IMR-90 (cell line): ENCODE measurements around the gene LRRC4. TPM values are rescaled to one million over a fixed set of nuclear protein-coding genes. Genes with fewer than 3 reads are reported as not detected.

Experiments
- ATAC-seq: fragments of 200-7000 bp; cut with Tn5 transposase; 2 replicates; pipeline ENCODE4 v1.9.1; 2020; ENCODE audit warnings: low read depth, mild to moderate bottlenecking, moderate library complexity
- BruUV-seq: library from RNA; stranded (reverse); fragments of 400-500 nt; replicated peaks from 2 replicates; lab custom pipeline; 2021; lab: Mats Ljungman, UMichigan
- CTCF ChIA-PET: fragments of 300-600 bp; formaldehyde crosslinking; extraction: SDS; loops from one replicate; lab custom pipeline; 2021; ENCODE audit warnings: antibody characterized with exemption; lab: Yijun Ruan, JAX
- POLR2A ChIA-PET: fragments of 300-600 bp; sonication (Branson Sonifier 250); formaldehyde crosslinking; loops from one replicate; lab custom pipeline; 2022; ENCODE audit warnings: antibody characterized with exemption; ENCODE audit not compliant: unreplicated experiment; lab: Charles Lee
- DNase-seq: peaks from one replicate; pipeline ENCODE4 v3.0.0; 2013
- H2AFZ ChIP-seq: replicated peaks from 2 replicates; pipeline ENCODE3; 2013; ENCODE audit warnings: low read length, mild to moderate bottlenecking; ENCODE audit not compliant: poor library complexity
- H2AK5ac ChIP-seq: 2 replicates; pipeline ENCODE4 v1.6.1; 2013; ENCODE audit warnings: low read depth, low read length, inconsistent platforms
- H2AK9ac ChIP-seq: replicated peaks from 2 replicates; pipeline ENCODE3; 2013; ENCODE audit warnings: mild to moderate bottlenecking, low read depth, low read length, moderate library complexity; ENCODE audit not compliant: poor library complexity
- H2BK120ac ChIP-seq: 2 replicates; pipeline ENCODE4 v1.6.1; 2013; ENCODE audit warnings: low read depth, low read length, inconsistent platforms
- H2BK15ac ChIP-seq: 3 replicates; pipeline ENCODE4 v1.6.1; 2013; ENCODE audit warnings: low read depth, low read length, inconsistent platforms
- H2BK20ac ChIP-seq: 2 replicates; pipeline ENCODE4 v1.6.1; 2013; ENCODE audit warnings: low read depth, mild to moderate bottlenecking, inconsistent platforms, low read length, moderate library complexity
- H2BK5ac ChIP-seq: 2 replicates; pipeline ENCODE4 v1.6.1; 2013; ENCODE audit warnings: mild to moderate bottlenecking, low read depth, low read length, inconsistent platforms; ENCODE audit not compliant: poor library complexity, severe bottlenecking
- H3K14ac ChIP-seq: replicated peaks from 2 replicates; pipeline ENCODE4 v1.6.1; 2013; ENCODE audit warnings: low read depth, low read length, inconsistent platforms
- H3K18ac ChIP-seq: 2 replicates; pipeline ENCODE4 v1.6.1; 2013; ENCODE audit warnings: low read depth, low read length, control low read depth
- H3K23ac ChIP-seq: 2 replicates; pipeline ENCODE4 v1.6.1; 2013; ENCODE audit warnings: low read depth, low read length, inconsistent platforms
- H3K27ac ChIP-seq: 2 replicates; pipeline ENCODE4 v1.5.1; 2013; ENCODE audit warnings: mild to moderate bottlenecking, control low read depth, low read length; ENCODE audit not compliant: insufficient read depth
- H3K27me3 ChIP-seq: 2 replicates; pipeline ENCODE4 v1.6.1; 2013; ENCODE audit warnings: low read length; ENCODE audit not compliant: control insufficient read depth, insufficient read depth
- H3K36me3 ChIP-seq: 2 replicates; pipeline ENCODE4 v1.6.1; 2013; ENCODE audit warnings: low read length, mixed read lengths; ENCODE audit not compliant: control insufficient read depth, insufficient read depth
- H3K4ac ChIP-seq: 2 replicates; pipeline ENCODE4 v1.6.1; 2013; ENCODE audit warnings: low read depth, low read length, inconsistent platforms
- H3K4me1 ChIP-seq: 2 replicates; pipeline ENCODE4 v1.6.1; 2013; ENCODE audit warnings: low read length, mixed read lengths; ENCODE audit not compliant: control insufficient read depth, insufficient read depth
- H3K4me2 ChIP-seq: 2 replicates; pipeline ENCODE4 v1.6.1; 2013; ENCODE audit warnings: low read depth, mild to moderate bottlenecking, control low read depth, low read length, moderate library complexity
- H3K4me3 ChIP-seq: 2 replicates; pipeline ENCODE4 v1.5.1; 2013; ENCODE audit warnings: low read depth, mild to moderate bottlenecking, control low read depth, low read length, moderate library complexity; ENCODE audit not compliant: insufficient read depth
- H3K56ac ChIP-seq: 2 replicates; pipeline ENCODE4 v1.6.1; 2013; ENCODE audit warnings: low read length, inconsistent platforms; ENCODE audit not compliant: insufficient read depth; ENCODE audit errors: extremely low read depth
- H3K79me1 ChIP-seq, 2 experiments: 2 replicates each; pipeline ENCODE4 v1.6.1; 2013; ENCODE audit warnings: low read length in 2 of 2, inconsistent platforms in 1 of 2, low read depth in 1 of 2
- H3K9ac ChIP-seq: 2 replicates; pipeline ENCODE4 v1.6.1; 2013; ENCODE audit warnings: low read depth, low read length, control low read depth
- H3K9me1 ChIP-seq: 2 replicates; pipeline ENCODE4 v1.6.1; 2013; ENCODE audit warnings: low read length, inconsistent platforms; ENCODE audit not compliant: insufficient read depth
- H3K9me3 ChIP-seq: 2 replicates; pipeline ENCODE4 v1.6.1; 2013; ENCODE audit warnings: low read length; ENCODE audit not compliant: control insufficient read depth, insufficient read depth
- H4K20me1 ChIP-seq: 2 replicates; pipeline ENCODE4 v1.6.1; 2013; ENCODE audit warnings: low read length, inconsistent platforms; ENCODE audit not compliant: insufficient read depth
- H4K5ac ChIP-seq: 2 replicates; pipeline ENCODE4 v1.6.1; 2013; ENCODE audit warnings: mild to moderate bottlenecking, low read depth, low read length, control low read depth
- H4K8ac ChIP-seq, 2 experiments: 2 replicates each; pipeline ENCODE4 v1.6.1; 2013; ENCODE audit warnings: low read depth in 2 of 2, low read length in 2 of 2, control low read depth in 1 of 2, inconsistent platforms in 1 of 2
- H4K91ac ChIP-seq: 2 replicates; pipeline ENCODE4 v1.6.1; 2013; ENCODE audit warnings: low read depth, low read length, inconsistent platforms; ENCODE audit not compliant: insufficient read depth
- CHD1 ChIP-seq: IDR thresholded peaks from 2 replicates; pipeline ENCODE4 v1.6.1; 2012; ENCODE audit warnings: low read depth, low read length, improper control_type of control experiment
- MAZ ChIP-seq: IDR thresholded peaks from 2 replicates; pipeline ENCODE4 v1.6.1; 2012; ENCODE audit warnings: low read depth, mild to moderate bottlenecking, low read length, improper control_type of control experiment, moderate library complexity, borderline replicate concordance
- POLR2A ChIP-seq: IDR thresholded peaks from 2 replicates; pipeline ENCODE4 v1.6.1; 2012; ENCODE audit warnings: mild to moderate bottlenecking, low read depth, low read length
- RCOR1 ChIP-seq: IDR thresholded peaks from 2 replicates; pipeline ENCODE4 v1.6.1; 2012; ENCODE audit warnings: mild to moderate bottlenecking, low read length, improper control_type of control experiment; ENCODE audit not compliant: insufficient replicate concordance
- WGBS, 2 experiments: methylation state at CpG; one replicate each; pipeline versions ENCODE4 v1.1.5 to v1.1.7; 2013; ENCODE audit warnings: missing lambda C conversion rate in 2 of 2; ENCODE audit not compliant: insufficient read length in 1 of 2; ENCODE audit errors: extremely low coverage in 2 of 2; 5-methylcytosine and 5-hydroxymethylcytosine counted together
- dilution Hi-C: fragments of 300-500 bp; cut with HindIII; formaldehyde crosslinking; loops from one replicate; pipeline ENCODE4 v1.14.3; 2018; ENCODE audit warnings: low sequenced_read_pairs; ENCODE audit not compliant: unreplicated experiment
- in situ Hi-C: fragments of 300-500 bp; cut with MboI; formaldehyde crosslinking; loops from 3 replicates; pipeline ENCODE4 v1.14.3; 2019; ENCODE audit warnings: low sequenced_read_pairs, inconsistent platforms, mixed read lengths
- intact Hi-C: fragments of 100-400 bp; cut with micrococcal nuclease; formaldehyde crosslinking; loops from 2 replicates; pipeline ENCODE4 v1.10.0; 2022
- polyA plus RNA-seq, 3 experiments: library from polyadenylated mRNA; depleted of rRNA; stranded (reverse); fragments of >200 nt; gene quantifications; 2 replicates each; pipeline ENCODE4 v1.2.3, GENCODE V29; 2012; ENCODE audit warnings: low replicate concordance in 1 of 3
- total RNA-seq: library from RNA; depleted of rRNA; stranded (reverse); fragments of >200 nt; gene quantifications from 2 replicates; pipeline ENCODE4 v1.2.3, GENCODE V29; 2012
- TF ChIP-seq, protein P1 (sequence below): conservative IDR thresholded peaks from 2 replicates; pipeline ENCODE4 v1.5.1; 2012; ENCODE audit warnings: mild to moderate bottlenecking, low read depth, low read length, improper control_type of control experiment
- TF ChIP-seq, protein P2 (sequence below): fragments of 150-350 bp; IDR thresholded peaks from 2 replicates; pipeline ENCODE4 v1.6.1; 2016; ENCODE audit warnings: low read depth, mild to moderate bottlenecking, low read length, moderate library complexity, borderline replicate concordance

LRRC4 gene
- total and polyA plus RNA-seq, 2 of the 4 experiments (the other 2 are of a cell fraction), result 0.54 to 0.55 TPM

DNA sequence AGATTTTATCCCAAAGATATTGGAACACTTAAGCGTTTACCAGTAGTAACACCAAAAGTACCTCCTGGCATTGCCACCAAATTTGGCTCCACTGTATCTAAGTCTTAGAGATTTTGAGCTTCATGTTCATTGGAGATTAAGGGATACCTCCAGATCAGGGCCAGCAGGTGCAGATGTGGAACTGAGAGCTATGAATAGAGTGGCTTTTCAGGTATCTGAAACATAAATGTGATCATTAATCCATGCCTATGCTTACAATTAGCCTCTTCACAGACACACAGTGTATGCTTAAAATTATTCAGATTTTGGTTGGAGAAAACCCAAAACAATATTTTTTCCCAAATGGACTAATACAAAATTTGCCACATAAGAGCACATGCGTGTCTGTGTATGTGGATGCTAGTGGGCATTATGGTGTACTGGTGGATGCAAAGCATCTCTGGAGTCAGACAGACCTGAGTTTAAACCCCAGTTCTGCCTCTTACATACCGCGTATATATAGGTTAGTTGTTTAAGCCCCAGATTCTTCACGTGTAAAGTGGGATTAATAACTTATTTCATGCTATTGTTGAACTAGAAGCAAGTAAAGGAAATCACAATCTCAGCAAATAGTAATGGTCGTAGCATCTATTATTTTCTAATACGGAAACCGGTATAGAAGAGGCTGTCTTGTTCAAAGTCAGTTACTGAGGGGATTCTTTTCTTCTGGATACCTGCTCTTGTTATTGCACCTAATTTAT lies 6.8 kb upstream of the LRRC4 start:
- no peak overlapping the region for H3K14ac ChIP-seq
- no peak overlapping the region for H3K18ac ChIP-seq
- H3K9ac ChIP-seq, result no peak overlapping the region
- H3K4me2 ChIP-seq, result no peak overlapping the region
- H3K4me1 ChIP-seq, result 0 out of 2 replicates have a peak, but pooled peaks cover 2% of the 10 kb centered on the region
- no peaks in the 10 kb centered on the region for H3K9me3 ChIP-seq
- H2BK120ac ChIP-seq, result no peak overlapping the region
- no peak for ATAC-seq
- no peak overlapping the region for H3K23ac ChIP-seq
- no TSS peak for BruUV-seq
- H4K8ac ChIP-seq, result no peak overlapping the region
- no peaks in the 10 kb centered on the region for H3K27me3 ChIP-seq
- H4K91ac ChIP-seq, result no peak overlapping the region
- no peak overlapping the region for H3K27ac ChIP-seq
- no peak overlapping the region for H2BK20ac ChIP-seq
- no peak overlapping the region for H2AK9ac ChIP-seq
- peaks cover 40 to 58% of the 10 kb centered on the region in 2 experiments for H3K79me1 ChIP-seq
- H4K5ac ChIP-seq, result no peak overlapping the region
- no peak overlapping the region for H2BK5ac ChIP-seq
- H3K4me3 ChIP-seq, result no peak overlapping the region
- POLR2A ChIA-PET, result no interaction called here
- no peak for DNase-seq
- intact Hi-C loops, result loop anchor here (10.0 kb wide), 1 partner anchor 453 kb away; the partner anchor contains the start of genes ARF5 and GCC1
- H2AK5ac ChIP-seq, result no peak overlapping the region
- H4K20me1 ChIP-seq, result peaks cover 50% of the 10 kb centered on the region
- no peak overlapping the region for H2AFZ ChIP-seq
- peaks cover 17% of the 10 kb centered on the region; the same call in 1 of the 2 replicates for H3K9me1 ChIP-seq
- H3K36me3 ChIP-seq, result peaks cover 8% of the 10 kb centered on the region
- no peak overlapping the region for H3K4ac ChIP-seq
- WGBS, 2 experiments, result 100% methylated on average over 2 of the region's 8 CpGs; no CpG with 5 or more reads in 1 of the 2 experiments
- TF ChIP-seq CHD1 (no peak), POLR2A (no peak), MAZ (no peak), RCOR1 (no peak)
- TF ChIP-seq, protein P1, sequence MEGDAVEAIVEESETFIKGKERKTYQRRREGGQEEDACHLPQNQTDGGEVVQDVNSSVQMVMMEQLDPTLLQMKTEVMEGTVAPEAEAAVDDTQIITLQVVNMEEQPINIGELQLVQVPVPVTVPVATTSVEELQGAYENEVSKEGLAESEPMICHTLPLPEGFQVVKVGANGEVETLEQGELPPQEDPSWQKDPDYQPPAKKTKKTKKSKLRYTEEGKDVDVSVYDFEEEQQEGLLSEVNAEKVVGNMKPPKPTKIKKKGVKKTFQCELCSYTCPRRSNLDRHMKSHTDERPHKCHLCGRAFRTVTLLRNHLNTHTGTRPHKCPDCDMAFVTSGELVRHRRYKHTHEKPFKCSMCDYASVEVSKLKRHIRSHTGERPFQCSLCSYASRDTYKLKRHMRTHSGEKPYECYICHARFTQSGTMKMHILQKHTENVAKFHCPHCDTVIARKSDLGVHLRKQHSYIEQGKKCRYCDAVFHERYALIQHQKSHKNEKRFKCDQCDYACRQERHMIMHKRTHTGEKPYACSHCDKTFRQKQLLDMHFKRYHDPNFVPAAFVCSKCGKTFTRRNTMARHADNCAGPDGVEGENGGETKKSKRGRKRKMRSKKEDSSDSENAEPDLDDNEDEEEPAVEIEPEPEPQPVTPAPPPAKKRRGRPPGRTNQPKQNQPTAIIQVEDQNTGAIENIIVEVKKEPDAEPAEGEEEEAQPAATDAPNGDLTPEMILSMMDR, result no peak
- TF ChIP-seq, protein P2, sequence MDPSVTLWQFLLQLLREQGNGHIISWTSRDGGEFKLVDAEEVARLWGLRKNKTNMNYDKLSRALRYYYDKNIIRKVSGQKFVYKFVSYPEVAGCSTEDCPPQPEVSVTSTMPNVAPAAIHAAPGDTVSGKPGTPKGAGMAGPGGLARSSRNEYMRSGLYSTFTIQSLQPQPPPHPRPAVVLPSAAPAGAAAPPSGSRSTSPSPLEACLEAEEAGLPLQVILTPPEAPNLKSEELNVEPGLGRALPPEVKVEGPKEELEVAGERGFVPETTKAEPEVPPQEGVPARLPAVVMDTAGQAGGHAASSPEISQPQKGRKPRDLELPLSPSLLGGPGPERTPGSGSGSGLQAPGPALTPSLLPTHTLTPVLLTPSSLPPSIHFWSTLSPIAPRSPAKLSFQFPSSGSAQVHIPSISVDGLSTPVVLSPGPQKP, result no peak
- in situ Hi-C loops, result no loop called here
- H2BK15ac ChIP-seq, result no peak overlapping the region
- dilution Hi-C loops, result no loop called here
- no peak overlapping the region for H3K56ac ChIP-seq
- CTCF ChIA-PET, result no interaction called here
